Activated T-helper 17 cell treated with anti-CD3 and anti-CD28 coated beads, Interleukin-2, amount 50 U/mL, for 72 hours (primary cell): ENCODE data around the gene MAP3K20. TPM values are rescaled to one million over a fixed set of nuclear protein-coding genes. Genes with fewer than 3 reads are reported as not detected.
A peak's percentile ranks its signal among the peaks of the same experiment; 100 is the strongest.
"Not testable (repeated sequence)": the region's sequence is repeated elsewhere in the genome, so short reads cannot be mapped to it uniquely, and the experiment has no call there.

Experiments used
- ATAC-seq: fragments of 150-1000 bp; cut with Tn5 transposase; replicated peaks from 2 replicates; pipeline ENCODE4 v1.10.0; 2021; ENCODE audit warnings: mild to moderate bottlenecking, moderate library complexity
- H3K27ac Mint-ChIP-seq: one replicate; pipeline ENCODE4 v1.8.0; 2022; ENCODE audit warnings: mixed read lengths
- H3K27me3 Mint-ChIP-seq: one replicate; pipeline ENCODE4 v1.8.0; 2022; ENCODE audit warnings: mixed read lengths
- H3K36me3 Mint-ChIP-seq: one replicate; pipeline ENCODE4 v1.8.0; 2022; ENCODE audit warnings: low read depth, mild to moderate bottlenecking, mixed read lengths
- H3K4me1 Mint-ChIP-seq: one replicate; pipeline ENCODE4 v1.8.0; 2022; ENCODE audit warnings: mixed read lengths
- H3K4me3 Mint-ChIP-seq: one replicate; pipeline ENCODE4 v1.8.0; 2022; ENCODE audit warnings: mild to moderate bottlenecking, mixed read lengths
- H3K9me3 Mint-ChIP-seq: one replicate; pipeline ENCODE4 v1.8.0; 2022; ENCODE audit warnings: mixed read lengths
- total RNA-seq, 2 donors: library from RNA; stranded (reverse); gene quantifications; one replicate each; pipeline ENCODE4 v1.2.3, GENCODE V29; 2022

The MAP3K20 gene
- total RNA-seq, 2 donors from 2014 or later: 11.9 to 21.9 TPM

- no peak for ATAC-seq
- Mint-ChIP-seq H3K27ac (no peak overlapping the region), H3K9me3 (peaks cover 21% of the 10 kb centered on the region), H3K4me1 (no peaks in the 10 kb centered on the region), H3K4me3 (no peak overlapping the region), H3K27me3 (peaks cover 14% of the 10 kb centered on the region), H3K36me3 (no peaks in the 10 kb centered on the region)
These were observed 223.0 kb downstream of the MAP3K20 start for GRCh38 chr2:173298536-173299097.

GRCh38 chr2:173299764-173300163 lies 224.1 kb downstream of the MAP3K20 start:
- Mint-ChIP-seq H3K4me1 (no peaks in the 10 kb centered on the region), H3K4me3 (no peak overlapping the region), H3K9me3 (peaks cover 21% of the 10 kb centered on the region), H3K27ac (no peak overlapping the region), H3K36me3 (no peaks in the 10 kb centered on the region), H3K27me3 (peaks cover 14% of the 10 kb centered on the region)
- no peak for ATAC-seq

GRCh38 chr2:173300458-173300857 lies 224.8 kb downstream of the MAP3K20 start:
- ATAC-seq: no peak
- no peak overlapping the region for H3K27ac Mint-ChIP-seq
- no peaks in the 10 kb centered on the region for H3K4me1 Mint-ChIP-seq
- no peaks in the 10 kb centered on the region for H3K36me3 Mint-ChIP-seq
- H3K4me3 Mint-ChIP-seq: no peak overlapping the region
- H3K27me3 Mint-ChIP-seq: peaks cover 14% of the 10 kb centered on the region
- H3K9me3 Mint-ChIP-seq: peaks cover 21% of the 10 kb centered on the region

GRCh38 chr2:173301549-173301948 lies 225.9 kb downstream of the MAP3K20 start:
- H3K36me3 Mint-ChIP-seq, ATAC-seq, H3K27ac Mint-ChIP-seq, H3K4me3 Mint-ChIP-seq, H3K4me1 Mint-ChIP-seq: not testable (repeated sequence)
- Mint-ChIP-seq H3K9me3 (peaks cover 21% of the 10 kb centered on the region), H3K27me3 (peaks cover 14% of the 10 kb centered on the region)

- H3K9me3 Mint-ChIP-seq: no peaks in the 10 kb centered on the region
- H3K36me3 Mint-ChIP-seq: no peaks in the 10 kb centered on the region
- ATAC-seq: no peak
- peaks cover 4% of the 10 kb centered on the region for H3K27me3 Mint-ChIP-seq
- H3K4me1 Mint-ChIP-seq: no peaks in the 10 kb centered on the region
- H3K4me3 Mint-ChIP-seq: no peak overlapping the region
- H3K27ac Mint-ChIP-seq: no peak overlapping the region
These were observed 229.7 kb downstream of the MAP3K20 start for GRCh38 chr2:173305303-173305702.

GRCh38 chr2:173307293-173307692 lies 231.6 kb downstream of the MAP3K20 start:
- Mint-ChIP-seq H3K4me3 (no peak overlapping the region), H3K27ac (no peak overlapping the region)
- peak; percentile 39 for ATAC-seq

GRCh38 chr2:173309370-173309769 lies 233.7 kb downstream of the MAP3K20 start:
- not testable (repeated sequence) for H3K4me3 Mint-ChIP-seq, H3K36me3 Mint-ChIP-seq, H3K27me3 Mint-ChIP-seq, H3K9me3 Mint-ChIP-seq, H3K27ac Mint-ChIP-seq, ATAC-seq, H3K4me1 Mint-ChIP-seq

More at GRCh38 chr2:173307293-173307692, 231.6 kb downstream of the MAP3K20 start:
- H3K27me3 Mint-ChIP-seq: no peaks in the 10 kb centered on the region
- no peaks in the 10 kb centered on the region for H3K36me3 Mint-ChIP-seq
- no peaks in the 10 kb centered on the region for H3K9me3 Mint-ChIP-seq
- H3K4me1 Mint-ChIP-seq: no peaks in the 10 kb centered on the region

GRCh38 chr2:173311844-173312606 lies 236.4 kb downstream of the MAP3K20 start:
- no peak overlapping the region for H3K4me3 Mint-ChIP-seq
- no peak for ATAC-seq
- H3K9me3 Mint-ChIP-seq: no peaks in the 10 kb centered on the region
- peaks cover 4% of the 10 kb centered on the region for H3K27me3 Mint-ChIP-seq
- H3K4me1 Mint-ChIP-seq: no peaks in the 10 kb centered on the region
- no peaks in the 10 kb centered on the region for H3K36me3 Mint-ChIP-seq
- H3K27ac Mint-ChIP-seq: no peak overlapping the region
